ENCODE measurements around the gene BMP6.
A peak's percentile ranks its signal among the peaks of the same experiment; 100 is the strongest.

BMP6 gene

GRCh38 chr6:7921632-7922092 lies 195.8 kb downstream of the BMP6 start:
- Histone ChIP-seq H3K4ac (ENCODE audit: low read depth in 1 of 2, low read length in 2 of 2) (no peak overlapping the region), H2BK12ac (ENCODE audit: low read length in 2 of 2) (no peak overlapping the region), H2BK120ac (ENCODE audit: low read depth, low read length) (no peak overlapping the region), H2AFZ (ENCODE audit: low read depth, low read length) (no peak overlapping the region), H3K27ac (ENCODE audit: low read length, poor library complexity, severe bottlenecking) (no peak overlapping the region), H3K14ac (ENCODE audit: low read length in 2 of 2) (no peak overlapping the region), H3K23ac (ENCODE audit: low read length in 2 of 2) (no peak overlapping the region), H3K36me3 (ENCODE audit: control insufficient read depth in 1 of 2, insufficient read depth in 2 of 2, low read depth in 1 of 2, low read length in 2 of 2) (no peaks in the 10 kb centered on the region), H4K91ac (ENCODE audit: low read length) (no peak overlapping the region), H2AK5ac (ENCODE audit: low read length, severe bottlenecking) (no peak overlapping the region), H4K8ac (ENCODE audit: low read length) (no peak overlapping the region), H3K4me2 (ENCODE audit: low read length, poor library complexity, severe bottlenecking) (no peak overlapping the region), H3K79me1 (replicated peaks; ENCODE audit: low read length, poor library complexity, severe bottlenecking) (no peaks in the 10 kb centered on the region), H3K18ac (ENCODE audit: low read depth in 1 of 2, low read length in 2 of 2) (no peak overlapping the region), H2BK15ac (ENCODE audit: low read depth, poor library complexity, severe bottlenecking) (no peak overlapping the region), H3K27me3 (ENCODE audit: control insufficient read depth in 1 of 2, insufficient read depth in 1 of 2, low read length in 2 of 2) (peaks cover 0 to 20% of the 10 kb centered on the region in 2 experiments), H3K4me1 (ENCODE audit: control insufficient read depth, insufficient read depth, low read depth, low read length) (no peaks in the 10 kb centered on the region), H2BK5ac (ENCODE audit: low read depth, low read length, poor library complexity, severe bottlenecking) (no peak overlapping the region), H3K4me3 (ENCODE audit: insufficient read depth in 1 of 2, low read depth in 1 of 2, low read length in 2 of 2) (no peak overlapping the region), H3K9ac (ENCODE audit: low read length) (no peak overlapping the region), H3K9me3 (ENCODE audit: control insufficient read depth, low read length) (no peaks in the 10 kb centered on the region)
- WGBS, result 86% methylated on average over 5 of the region's 5 CpGs
- no peak for DNase-seq

- no peak overlapping the region for H2AFZ ChIP-seq (ENCODE audit: low read depth, low read length)
- H3K4me1 ChIP-seq (ENCODE audit: control insufficient read depth, insufficient read depth, low read depth, low read length), result no peaks in the 10 kb centered on the region
- H3K18ac ChIP-seq (ENCODE audit: low read depth in 1 of 2, low read length in 2 of 2), result no peak overlapping the region
- H4K8ac ChIP-seq (ENCODE audit: low read length), result no peak overlapping the region
- no peak overlapping the region for H2BK15ac ChIP-seq (ENCODE audit: low read depth, poor library complexity, severe bottlenecking)
- H3K23ac ChIP-seq (ENCODE audit: low read length in 2 of 2), result no peak overlapping the region
- no peaks in the 10 kb centered on the region for H3K9me3 ChIP-seq (ENCODE audit: control insufficient read depth, low read length)
- H3K36me3 ChIP-seq (ENCODE audit: control insufficient read depth in 1 of 2, insufficient read depth in 2 of 2, low read depth in 1 of 2, low read length in 2 of 2), result no peaks in the 10 kb centered on the region
- no peak overlapping the region for H2BK5ac ChIP-seq (ENCODE audit: low read depth, low read length, poor library complexity, severe bottlenecking)
- H3K4me3 ChIP-seq (ENCODE audit: insufficient read depth in 1 of 2, low read depth in 1 of 2, low read length in 2 of 2), result no peak overlapping the region
- H2AK5ac ChIP-seq (ENCODE audit: low read length, severe bottlenecking), result no peak overlapping the region
- 82% methylated on average over 1 of the region's 1 CpG for WGBS
- H3K27me3 ChIP-seq (ENCODE audit: control insufficient read depth in 1 of 2, insufficient read depth in 1 of 2, low read length in 2 of 2), result peaks cover 0 to 15% of the 10 kb centered on the region in 2 experiments
- H3K9ac ChIP-seq (ENCODE audit: low read length), result no peak overlapping the region
- no peak overlapping the region for H3K27ac ChIP-seq (ENCODE audit: low read length, poor library complexity, severe bottlenecking)
- no peak overlapping the region for H3K4me2 ChIP-seq (ENCODE audit: low read length, poor library complexity, severe bottlenecking)
- no peak overlapping the region for H3K4ac ChIP-seq (ENCODE audit: low read depth in 1 of 2, low read length in 2 of 2)
- peak; percentile 18 for DNase-seq
- no peak overlapping the region for H4K91ac ChIP-seq (ENCODE audit: low read length)
- no peak overlapping the region for H2BK12ac ChIP-seq (ENCODE audit: low read length in 2 of 2)
- no peaks in the 10 kb centered on the region for H3K79me1 ChIP-seq (replicated peaks; ENCODE audit: low read length, poor library complexity, severe bottlenecking)
- no peak overlapping the region for H3K14ac ChIP-seq (ENCODE audit: low read length in 2 of 2)
- no peak overlapping the region for H2BK120ac ChIP-seq (ENCODE audit: low read depth, low read length)
Measured at GRCh38 chr6:7922596-7922995, 196.7 kb downstream of the BMP6 start.

GRCh38 chr6:7924867-7925266 lies 199.0 kb downstream of the BMP6 start:
- no peak overlapping the region for H2BK5ac ChIP-seq (ENCODE audit: low read depth, low read length, poor library complexity, severe bottlenecking)
- no peak for DNase-seq
- no peak overlapping the region for H3K4me2 ChIP-seq (ENCODE audit: low read length, poor library complexity, severe bottlenecking)
- H3K9ac ChIP-seq (ENCODE audit: low read length), result no peak overlapping the region
- H3K18ac ChIP-seq (ENCODE audit: low read depth in 1 of 2, low read length in 2 of 2), result no peak overlapping the region
- H2AK5ac ChIP-seq (ENCODE audit: low read length, severe bottlenecking), result no peak overlapping the region
- no peak overlapping the region for H4K91ac ChIP-seq (ENCODE audit: low read length)
- H3K23ac ChIP-seq (ENCODE audit: low read length in 2 of 2), result no peak overlapping the region
- no peaks in the 10 kb centered on the region for H3K36me3 ChIP-seq (ENCODE audit: control insufficient read depth in 1 of 2, insufficient read depth in 2 of 2, low read depth in 1 of 2, low read length in 2 of 2)
- peaks cover 0 to 8% of the 10 kb centered on the region in 2 experiments for H3K27me3 ChIP-seq (ENCODE audit: control insufficient read depth in 1 of 2, insufficient read depth in 1 of 2, low read length in 2 of 2)
- H2BK15ac ChIP-seq (ENCODE audit: low read depth, poor library complexity, severe bottlenecking), result no peak overlapping the region
- no peaks in the 10 kb centered on the region for H3K4me1 ChIP-seq (ENCODE audit: control insufficient read depth, insufficient read depth, low read depth, low read length)
- no peak overlapping the region for H3K4me3 ChIP-seq (ENCODE audit: insufficient read depth in 1 of 2, low read depth in 1 of 2, low read length in 2 of 2)
- no peak overlapping the region for H3K4ac ChIP-seq (ENCODE audit: low read depth in 1 of 2, low read length in 2 of 2)
- no peak overlapping the region for H2BK120ac ChIP-seq (ENCODE audit: low read depth, low read length)
- H4K8ac ChIP-seq (ENCODE audit: low read length), result no peak overlapping the region
- no peak overlapping the region for H3K27ac ChIP-seq (ENCODE audit: low read length, poor library complexity, severe bottlenecking)
- no peaks in the 10 kb centered on the region for H3K79me1 ChIP-seq (replicated peaks; ENCODE audit: low read length, poor library complexity, severe bottlenecking)
- H3K9me3 ChIP-seq (ENCODE audit: control insufficient read depth, low read length), result no peaks in the 10 kb centered on the region
- no peak overlapping the region for H2AFZ ChIP-seq (ENCODE audit: low read depth, low read length)
- no peak overlapping the region for H2BK12ac ChIP-seq (ENCODE audit: low read length in 2 of 2)
- no peak overlapping the region for H3K14ac ChIP-seq (ENCODE audit: low read length in 2 of 2)
